ENCODE results near the gene HIP1R. TPM values are rescaled to one million over a fixed set of nuclear protein-coding genes. Genes with fewer than 3 reads are reported as not detected.

HIP1R gene
- polyA plus RNA-seq, 1 of the 3 experiments (the other 2 are of a cell fraction): 20.6 TPM

GRCh38 chr12:122888232-122888752 is 53.0 kb downstream of the HIP1R start:
- H3K9ac ChIP-seq: no peak overlapping the region

More at GRCh38 chr12:122888232-122888752, 53.0 kb downstream of the HIP1R start:
- no peaks in the 10 kb centered on the region for H3K27me3 ChIP-seq (ENCODE audit: insufficient read depth)
- no peaks in the 10 kb centered on the region for H3K9me2 ChIP-seq
- POLR2A ChIA-PET: no interaction called here
- no peaks in the 10 kb centered on the region for H3K36me3 ChIP-seq (replicated peaks in 1 of 2; ENCODE audit: control insufficient read depth in 1 of 2, insufficient read depth in 2 of 2, low read length in 1 of 2)
- no peak for DNase-seq
- H3K4me3 ChIP-seq (ENCODE audit: low read depth in 2 of 2, low read length in 1 of 2): no peak overlapping the region
- TF ChIP-seq RXRA (IDR thresholded peaks at IDR 0.05; ENCODE audit: borderline replicate concordance, low read depth) (no peak), NRF1 (IDR thresholded peaks at IDR 0.05; ENCODE audit: low read depth, low read length) (no peak), IRF3 (IDR thresholded peaks at IDR 0.05; ENCODE audit: low read depth, low read length) (no peak), NFIC (IDR thresholded peaks at IDR 0.05; ENCODE audit: borderline replicate concordance) (no peak), ZBTB33 (IDR thresholded peaks at IDR 0.05; ENCODE audit: borderline replicate concordance, low read depth) (no peak), TAF1 (IDR thresholded peaks at IDR 0.05; ENCODE audit: borderline replicate concordance, low read depth, low read length) (no peak), MEF2A (IDR thresholded peaks at IDR 0.05; ENCODE audit: borderline replicate concordance, low read depth) (no peak), MXI1 (IDR thresholded peaks at IDR 0.05; ENCODE audit: low read depth, low read length) (no peak), FOXJ3 (CRISPR knock-in tag; IDR thresholded peaks at IDR 0.05) (no peak), MAX (IDR thresholded peaks at IDR 0.05; ENCODE audit: low read depth) (no peak), GABPA (IDR thresholded peaks at IDR 0.05; ENCODE audit: low read depth) (no peak), USF2 (IDR thresholded peaks at IDR 0.05; ENCODE audit: borderline replicate concordance, low read depth, low read length) (no peak), SIN3A (IDR thresholded peaks at IDR 0.05; ENCODE audit: borderline replicate concordance, low read depth, low read length) (no peak), USF1 (IDR thresholded peaks at IDR 0.05; ENCODE audit: borderline replicate concordance, low read depth) (no peak), RFX5 (IDR thresholded peaks at IDR 0.05; ENCODE audit: low read length) (no peak), CHD2 (IDR thresholded peaks at IDR 0.05; ENCODE audit: low read length, partially characterized antibody) (no peak), REST (IDR thresholded peaks at IDR 0.05; ENCODE audit: low read depth, low read length) (no peak)
- no peak overlapping the region for H2AFZ ChIP-seq (ENCODE audit: low read depth)
- 85% methylated on average over 12 of the region's 12 CpGs for WGBS (ENCODE audit: low lambda C conversion rate)
- H3K9me3 ChIP-seq: no peaks in the 10 kb centered on the region
- peak overlapping the region in 1 of 2 experiments; percentile 44; a peak in 2 of 4 replicates for H3K27ac ChIP-seq (ENCODE audit: low read depth in 2 of 2, low read length in 1 of 2)
- H3F3A ChIP-seq (replicated peaks; ENCODE audit: insufficient read depth): peaks cover 21% of the 10 kb centered on the region
- H3K79me2 ChIP-seq (ENCODE audit: insufficient read depth): peaks cover 99% of the 10 kb centered on the region
- peaks cover 5 to 39% of the 10 kb centered on the region in 2 experiments; a peak in 3 of 4 replicates for H3K4me1 ChIP-seq (ENCODE audit: control insufficient read depth in 1 of 2, insufficient read depth in 2 of 2, low read depth in 1 of 2, low read length in 1 of 2)
- H3K4me2 ChIP-seq: peak overlapping the region; percentile 20
- H4K20me1 ChIP-seq (ENCODE audit: insufficient read depth): peaks cover 73% of the 10 kb centered on the region
- CTCF ChIA-PET: interaction anchor here (0.8 to 1.8 kb wide), 6 partner anchors 8 to 26 kb away, joined by 3 to 5 read pairs (median 4); no protein-coding TSS in a partner anchor
